ENCODE data around the gene DBH.

DNA sequence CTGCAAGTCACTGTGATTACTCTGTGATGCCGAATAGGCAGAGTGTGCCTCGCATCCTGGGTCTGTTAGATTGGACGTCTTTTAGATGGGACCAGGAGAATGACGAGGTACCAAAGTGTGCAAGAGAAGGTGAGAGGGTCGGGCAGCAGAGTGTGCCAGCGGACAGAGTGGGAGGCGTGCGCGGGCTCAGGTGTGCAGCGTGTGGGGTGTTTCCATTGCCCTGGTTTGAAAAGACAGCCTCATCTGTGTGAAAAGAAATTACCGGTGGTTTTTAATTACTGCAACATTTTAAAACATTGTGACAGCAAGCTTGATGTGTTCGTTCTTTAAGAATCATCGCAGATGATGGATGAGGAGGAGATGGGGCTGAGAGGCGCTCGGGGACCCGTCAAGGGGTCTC, 22.7 kb upstream of the DBH start:
- no peak for TF ChIP-seq CTCF (IDR thresholded peaks at IDR 0.05; ENCODE audit: borderline replicate concordance, extremely low read depth, low read length, poor library complexity, severe bottlenecking)
- no peak for TF ChIP-seq EZH2 (IDR thresholded peaks at IDR 0.05; ENCODE audit: borderline replicate concordance, low read depth, low read length, severe bottlenecking)

All from DND-41 (cell line).